HG02759 (cell line): ENCODE results near the gene HRG.
A peak's percentile ranks its signal among the peaks of the same experiment; 100 is the strongest.
"Not testable (repeated sequence)": the region's sequence is repeated elsewhere in the genome, so short reads cannot be mapped to it uniquely, and the experiment has no call there.

Experiments used
- ATAC-seq: cut with Tn5 transposase; IDR thresholded peaks from one replicate; pipeline ENCODE4 v1.9.1; 2021; ENCODE audit warnings: mild to moderate bottlenecking, moderate library complexity; ENCODE audit not compliant: unreplicated experiment

The HRG gene, protein sequence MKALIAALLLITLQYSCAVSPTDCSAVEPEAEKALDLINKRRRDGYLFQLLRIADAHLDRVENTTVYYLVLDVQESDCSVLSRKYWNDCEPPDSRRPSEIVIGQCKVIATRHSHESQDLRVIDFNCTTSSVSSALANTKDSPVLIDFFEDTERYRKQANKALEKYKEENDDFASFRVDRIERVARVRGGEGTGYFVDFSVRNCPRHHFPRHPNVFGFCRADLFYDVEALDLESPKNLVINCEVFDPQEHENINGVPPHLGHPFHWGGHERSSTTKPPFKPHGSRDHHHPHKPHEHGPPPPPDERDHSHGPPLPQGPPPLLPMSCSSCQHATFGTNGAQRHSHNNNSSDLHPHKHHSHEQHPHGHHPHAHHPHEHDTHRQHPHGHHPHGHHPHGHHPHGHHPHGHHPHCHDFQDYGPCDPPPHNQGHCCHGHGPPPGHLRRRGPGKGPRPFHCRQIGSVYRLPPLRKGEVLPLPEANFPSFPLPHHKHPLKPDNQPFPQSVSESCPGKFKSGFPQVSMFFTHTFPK

DNA sequence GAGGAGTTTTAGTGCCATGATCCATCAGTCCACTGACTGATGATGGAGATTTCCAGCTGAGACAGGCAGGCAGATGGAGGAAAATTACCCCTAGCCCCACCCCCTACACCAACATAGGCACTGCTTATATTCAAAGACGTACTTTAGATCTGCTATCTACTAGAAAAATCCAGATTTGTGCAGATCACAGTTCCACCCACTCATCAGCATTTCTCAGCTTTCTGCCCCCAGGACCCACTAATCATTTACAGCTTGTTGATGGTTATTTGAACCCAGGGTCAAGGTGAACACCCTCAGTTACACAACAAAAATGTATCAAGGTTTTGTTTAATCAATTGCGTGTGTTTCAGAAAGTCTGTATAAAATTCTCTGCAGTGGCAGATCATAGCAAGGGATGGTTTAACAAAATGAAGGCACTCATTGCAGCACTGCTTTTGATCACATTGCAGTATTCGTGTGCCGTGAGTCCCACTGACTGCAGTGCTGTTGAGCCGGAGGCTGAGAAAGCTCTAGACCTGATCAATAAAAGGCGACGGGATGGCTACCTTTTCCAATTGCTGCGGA lies at the start of gene HRG:
Gene HRG, plus strand, starts transcription at position 390 of the 564 bp plus-strand sequence. Its CDS starts 18 bp downstream, at position 408.
- ATAC-seq, result no peak

DNA sequence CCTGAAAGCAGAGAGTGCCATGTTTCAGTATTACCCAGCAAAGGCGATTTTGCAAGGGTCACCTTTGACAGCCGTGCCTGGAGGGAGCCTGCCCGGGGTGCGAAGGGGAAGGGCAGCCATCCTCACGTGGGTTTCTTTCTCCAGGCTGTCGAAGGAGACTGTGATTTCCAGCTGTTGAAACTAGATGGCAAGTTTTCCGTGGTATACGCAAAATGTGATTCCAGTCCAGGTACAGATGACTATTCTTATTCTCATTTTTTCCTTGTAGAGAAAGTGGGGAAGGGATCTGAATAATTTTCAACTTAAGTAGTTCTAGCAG lies 49.6 kb upstream of the HRG start:
- no peak for ATAC-seq

DNA sequence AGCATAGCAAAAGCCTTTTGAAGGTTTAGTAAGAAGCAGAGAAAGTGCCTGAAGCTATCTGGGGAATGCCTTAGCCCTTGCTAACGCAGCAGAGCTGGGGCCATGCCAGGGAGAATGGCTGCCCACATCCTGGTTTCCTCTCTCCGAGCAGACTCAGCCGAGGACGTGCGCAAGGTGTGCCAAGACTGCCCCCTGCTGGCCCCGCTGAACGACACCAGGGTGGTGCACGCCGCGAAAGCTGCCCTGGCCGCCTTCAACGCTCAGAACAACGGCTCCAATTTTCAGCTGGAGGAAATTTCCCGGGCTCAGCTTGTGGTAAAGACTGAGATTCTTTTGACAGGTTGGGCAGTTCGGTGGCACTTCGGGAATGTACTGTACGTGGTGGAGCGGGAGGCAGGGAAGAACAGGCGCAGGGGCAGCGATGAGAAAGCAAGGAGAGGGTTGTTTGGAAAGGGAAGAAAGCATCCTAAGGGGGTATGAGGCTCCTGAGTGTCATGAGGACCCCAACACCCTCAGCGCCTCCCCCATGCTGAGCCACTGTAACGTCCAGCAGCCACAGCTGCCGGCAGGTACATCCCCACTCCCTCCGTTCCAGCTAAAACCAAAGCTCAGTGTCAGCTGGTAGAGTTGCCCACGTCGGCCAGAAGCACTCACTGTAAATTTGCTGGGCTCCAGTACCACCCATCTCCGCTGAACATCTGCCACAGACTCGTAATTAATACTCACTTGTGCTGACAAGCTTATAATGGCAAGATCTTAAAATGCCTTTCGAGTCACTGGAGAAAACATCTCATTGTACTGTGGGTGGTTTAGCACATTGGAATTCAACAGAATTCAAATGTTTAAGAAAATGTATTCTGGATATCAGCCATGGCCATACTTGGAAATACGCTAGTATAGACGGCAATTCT lies 48.5 kb upstream of the HRG start:
- ATAC-seq, result peak; percentile 97

DNA sequence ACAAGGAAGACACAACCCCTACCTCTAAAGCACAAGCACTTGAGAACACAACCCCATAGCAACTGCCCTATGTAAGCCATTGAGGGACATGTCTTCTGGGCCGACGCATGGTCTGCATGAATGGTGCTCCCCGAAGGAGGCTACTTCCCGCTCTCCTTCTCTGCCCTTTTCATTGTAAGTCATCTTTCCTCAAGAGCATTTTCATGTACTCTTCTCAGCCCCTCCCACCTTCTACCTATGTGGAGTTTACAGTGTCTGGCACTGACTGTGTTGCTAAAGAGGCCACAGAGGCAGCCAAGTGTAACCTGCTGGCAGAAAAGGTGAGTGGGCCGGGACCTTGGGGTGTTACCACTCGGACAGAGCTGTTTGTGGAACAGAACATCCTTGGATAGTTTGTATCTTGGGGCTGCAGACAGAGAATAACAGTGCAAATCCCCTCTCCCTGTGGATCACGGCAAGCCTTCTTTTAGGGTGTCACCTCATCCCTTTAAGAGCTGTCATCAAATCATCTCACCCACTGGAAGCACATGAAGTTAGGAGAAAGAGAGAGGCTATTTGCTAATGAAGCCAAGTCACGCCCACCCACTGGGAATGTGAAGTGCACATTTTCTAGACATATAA lies 47.4 kb upstream of the HRG start:
- ATAC-seq, result no peak

GRCh38 chr3:186619787-186620212 lies 46.0 kb upstream of the HRG start:
- no peak for ATAC-seq

DNA sequence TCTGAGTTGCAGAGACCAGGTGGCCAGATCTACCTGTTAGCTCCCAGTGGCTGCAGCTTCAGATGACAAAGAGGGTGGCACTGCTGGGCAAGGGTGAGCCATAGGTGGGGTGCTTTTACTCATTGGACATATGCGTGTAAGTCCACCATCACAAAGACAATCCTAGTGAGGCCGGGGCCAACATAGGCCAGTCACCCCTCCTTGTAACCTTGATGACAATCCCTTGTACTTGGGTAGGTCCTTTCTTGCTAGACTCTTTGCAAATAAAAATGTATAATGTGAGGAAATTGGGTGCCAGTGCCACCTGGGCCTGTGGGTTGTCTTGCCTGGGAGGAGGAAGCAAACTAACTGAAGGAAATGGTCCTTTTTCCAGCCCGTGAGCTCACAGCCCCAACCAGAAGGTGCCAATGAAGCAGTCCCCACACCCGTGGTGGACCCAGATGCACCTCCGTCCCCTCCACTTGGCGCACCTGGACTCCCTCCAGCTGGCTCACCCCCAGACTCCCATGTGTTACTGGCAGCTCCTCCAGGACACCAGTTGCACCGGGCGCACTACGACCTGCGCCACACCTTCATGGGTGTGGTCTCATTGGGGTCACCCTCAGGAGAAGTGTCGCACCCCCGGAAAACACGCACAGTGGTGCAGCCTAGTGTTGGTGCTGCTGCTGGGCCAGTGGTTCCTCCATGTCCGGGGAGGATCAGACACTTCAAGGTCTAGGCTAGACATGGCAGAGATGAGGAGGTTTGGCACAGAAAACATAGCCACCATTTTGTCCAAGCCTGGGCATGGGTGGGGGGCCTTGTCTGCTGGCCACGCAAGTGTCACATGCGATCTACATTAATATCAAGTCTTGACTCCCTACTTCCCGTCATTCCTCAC lies 45.4 kb upstream of the HRG start:
- ATAC-seq, result no peak

DNA sequence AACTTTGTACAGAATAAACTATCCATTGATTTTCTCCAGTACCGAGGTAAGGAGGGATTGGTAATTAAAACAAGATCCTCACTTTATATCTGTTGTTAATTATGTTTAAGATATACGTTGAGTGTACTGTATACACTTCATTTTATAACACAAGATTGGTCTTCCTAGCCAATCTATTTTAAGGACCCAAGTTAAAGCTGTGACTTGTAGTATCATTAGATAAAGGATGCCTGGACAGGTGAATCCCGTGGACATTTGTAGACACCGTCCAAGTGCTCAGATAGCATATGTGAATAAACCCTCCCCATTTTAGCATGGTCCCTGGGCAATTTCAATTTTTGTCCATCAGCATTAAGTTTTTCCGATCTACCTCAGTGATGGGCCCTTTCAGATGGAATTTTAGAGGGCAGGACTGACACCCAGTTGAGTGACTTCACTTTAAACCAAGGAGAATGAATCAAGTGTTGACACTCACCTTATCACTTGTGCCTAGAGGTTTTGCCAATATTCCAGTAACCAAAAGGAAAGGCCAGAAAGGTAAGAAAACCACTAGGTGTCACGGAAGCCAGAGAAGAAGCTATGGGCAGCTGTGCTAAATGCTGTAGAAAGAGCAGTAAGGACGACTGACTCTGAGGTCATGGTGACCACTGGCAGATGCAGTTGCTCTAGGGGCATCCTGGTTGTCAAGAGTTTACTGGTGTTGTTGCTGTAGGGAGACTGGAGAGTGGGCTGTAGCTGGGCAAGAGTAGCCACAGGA lies 43.7 kb upstream of the HRG start:
- no peak for ATAC-seq

GRCh38 chr3:186622651-186623310 lies 43.0 kb upstream of the HRG start:
- no peak for ATAC-seq

DNA sequence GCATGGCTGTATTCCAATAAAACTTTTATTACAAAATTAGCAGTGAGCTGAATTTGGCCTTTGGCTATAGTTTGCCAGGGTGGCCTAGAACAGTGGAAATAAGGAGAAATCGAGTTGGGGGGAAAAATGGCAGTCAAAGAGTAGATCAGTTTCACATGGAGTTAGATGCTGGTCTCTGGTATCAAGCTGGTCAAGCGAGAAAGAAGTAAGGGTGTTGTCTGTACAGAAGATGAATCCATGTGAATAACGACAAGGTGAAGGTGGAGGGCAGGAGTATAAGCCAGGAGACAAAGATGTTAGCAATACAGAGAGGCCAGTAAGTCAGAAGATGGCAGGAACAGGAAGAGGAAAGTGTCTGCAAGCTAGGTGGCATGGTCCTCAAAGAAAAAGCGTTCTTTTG lies 41.2 kb upstream of the HRG start:
- ATAC-seq, result no peak

- ATAC-seq, result no peak
Observed at GRCh38 chr3:186625600-186626042, 40.2 kb upstream of the HRG start.

- ATAC-seq, result no peak
Observed at GRCh38 chr3:186626254-186626847, 39.5 kb upstream of the HRG start.

DNA sequence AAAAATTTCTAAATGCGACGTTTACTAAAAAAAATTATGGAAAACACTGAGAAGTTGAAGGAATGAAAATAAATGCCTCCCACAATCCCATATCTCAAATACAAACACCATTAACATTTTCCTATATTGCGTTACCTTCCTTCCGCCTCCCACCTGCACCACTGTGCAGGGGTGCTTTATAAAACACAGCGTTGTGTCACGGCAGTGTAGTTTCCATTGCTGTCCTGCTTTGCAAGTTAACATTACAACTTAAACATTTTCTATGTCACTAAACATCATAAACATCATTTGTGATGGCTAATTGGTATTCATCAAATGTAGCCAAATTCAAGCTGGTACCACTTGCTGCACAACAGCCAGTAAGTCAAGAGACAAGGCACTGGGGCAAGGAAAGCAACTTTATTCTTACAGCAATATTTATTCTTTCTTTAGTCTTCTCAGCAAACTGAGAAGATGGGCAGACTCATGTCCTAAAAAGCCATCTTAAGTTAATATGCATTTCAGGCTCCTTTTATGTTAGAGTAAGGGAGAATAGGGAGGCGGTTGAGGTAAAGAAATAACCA lies 37.9 kb upstream of the HRG start:
- no peak for ATAC-seq

DNA sequence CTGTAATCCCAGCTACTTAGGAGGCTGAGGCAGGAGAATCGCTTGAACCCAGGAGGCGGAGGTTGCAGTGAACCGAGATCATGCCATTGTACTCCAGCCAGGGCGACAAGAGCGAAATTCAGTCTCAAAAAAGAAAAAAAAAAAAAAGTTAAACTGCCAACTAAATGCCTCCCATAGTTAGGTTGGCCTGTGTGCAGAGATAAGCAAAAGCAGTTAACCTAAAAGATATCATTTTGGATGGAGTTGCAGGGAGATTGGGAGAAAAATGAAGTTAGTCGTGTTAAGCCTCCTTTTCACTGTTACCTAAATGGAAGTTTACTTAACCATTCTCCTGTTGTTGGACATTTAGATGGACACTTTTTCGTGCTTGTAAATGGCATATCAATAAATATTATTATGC lies 37.1 kb upstream of the HRG start:
- ATAC-seq, result no peak

DNA sequence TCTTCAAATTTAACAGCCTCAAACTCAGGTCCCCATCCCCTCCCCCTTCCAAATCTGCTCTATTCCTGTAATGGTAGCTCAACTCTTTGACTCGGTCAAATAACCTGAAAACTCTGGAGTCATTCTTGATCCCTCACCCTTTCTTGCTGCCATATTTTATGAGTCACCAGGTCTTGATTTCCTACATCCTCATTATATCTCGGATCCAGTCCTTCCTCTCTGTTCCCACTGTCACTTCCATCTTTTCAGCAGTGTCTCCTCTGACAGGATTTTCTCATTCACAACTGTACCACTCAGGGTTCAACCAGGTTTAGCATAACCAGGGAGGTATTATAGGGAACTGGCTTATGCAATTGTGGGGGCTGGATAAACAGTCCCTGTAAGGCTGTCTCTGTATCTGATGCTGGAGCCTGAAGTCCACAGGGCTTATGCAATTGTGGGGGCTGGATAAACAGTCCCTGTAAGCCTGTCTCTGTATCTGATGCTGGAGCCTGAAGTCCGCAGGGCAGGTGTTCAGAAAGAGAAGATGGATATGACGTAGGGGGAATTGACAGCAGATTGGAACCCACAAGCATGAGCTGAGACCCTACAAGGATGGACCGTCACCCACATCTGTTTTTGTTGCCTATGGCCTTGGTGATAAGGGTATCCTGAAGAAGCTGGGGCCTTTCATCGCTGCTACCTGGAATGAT lies 34.7 kb upstream of the HRG start:
- no peak for ATAC-seq

GRCh38 chr3:186633481-186633880 lies 32.3 kb upstream of the HRG start:
- no peak for ATAC-seq

- ATAC-seq, result not testable (repeated sequence)
Observed at GRCh38 chr3:186634207-186634606, 31.6 kb upstream of the HRG start.

GRCh38 chr3:186635532-186635931 lies 30.3 kb upstream of the HRG start:
- ATAC-seq, result no peak
